ENCODE data around the gene FBXO27. TPM values are rescaled to one million over a fixed set of nuclear protein-coding genes. Genes with fewer than 3 reads are reported as not detected.

FBXO27 gene
- total and polyA plus RNA-seq, 12 donors, result 1.1 to 17.2 (median 2.8) TPM

GRCh38 chr19:39059302-39059701 lies 27.0 kb upstream of the FBXO27 start:
- no peak for DNase-seq
- H3K27ac ChIP-seq, result no peak overlapping the region
- intact Hi-C loops (cut with DNase I), result no loop called here
- no peak overlapping the region for H3K4me3 ChIP-seq
- TF ChIP-seq POLR2A (IDR thresholded peaks at IDR 0.05), result no peak
- no peak for TF ChIP-seq CTCF (IDR thresholded peaks at IDR 0.05)
- no peaks in the 10 kb centered on the region for H3K9me3 ChIP-seq (replicated peaks in 1 of 3)
- no peaks in the 10 kb centered on the region for H3K36me3 ChIP-seq (replicated peaks in 1 of 2)
- no peaks in the 10 kb centered on the region for H3K4me1 ChIP-seq (replicated peaks in 1 of 2)
- H3K27me3 ChIP-seq, result no peaks in the 10 kb centered on the region

GRCh38 chr19:39057615-39058014 lies 25.3 kb upstream of the FBXO27 start:
- no peaks in the 10 kb centered on the region for H3K9me3 ChIP-seq (replicated peaks in 1 of 3)
- TF ChIP-seq CTCF (IDR thresholded peaks at IDR 0.05) (no peak), POLR2A (IDR thresholded peaks at IDR 0.05) (no peak)
- no peaks in the 10 kb centered on the region for H3K27me3 ChIP-seq
- DNase-seq, result no peak
- intact Hi-C loops (cut with DNase I), result no loop called here
- WGBS, 4 donors, result 72 to 81% (median 76%) methylated on average over 3 of the region's 3 CpGs
- no peaks in the 10 kb centered on the region for H3K4me1 ChIP-seq (replicated peaks in 1 of 2)
- H3K36me3 ChIP-seq (replicated peaks in 1 of 2), result no peaks in the 10 kb centered on the region
- no peak overlapping the region for H3K27ac ChIP-seq
- no peak overlapping the region for H3K4me3 ChIP-seq

GRCh38 chr19:39054091-39054470 lies 21.7 kb upstream of the FBXO27 start:
- no peaks in the 10 kb centered on the region for H3K4me1 ChIP-seq (replicated peaks in 1 of 2)
- WGBS, 4 donors, result 86 to 97% (median 90%) methylated on average over 2 of the region's 2 CpGs
- H3K4me3 ChIP-seq, result no peak overlapping the region
- no peak overlapping the region for H3K27ac ChIP-seq
- H3K27me3 ChIP-seq, result no peaks in the 10 kb centered on the region
- no peaks in the 10 kb centered on the region for H3K36me3 ChIP-seq (replicated peaks in 1 of 2)
- intact Hi-C loops (cut with DNase I), result no loop called here
- no peak for DNase-seq
- TF ChIP-seq CTCF (IDR thresholded peaks at IDR 0.05) (no peak), POLR2A (IDR thresholded peaks at IDR 0.05) (no peak)
- no peaks in the 10 kb centered on the region for H3K9me3 ChIP-seq (replicated peaks in 1 of 3)

GRCh38 chr19:39053276-39054090 lies 21.1 kb upstream of the FBXO27 start:
- Histone ChIP-seq H3K36me3 (replicated peaks in 1 of 2) (no peaks in the 10 kb centered on the region), H3K9me3 (replicated peaks in 1 of 3) (no peaks in the 10 kb centered on the region), H3K4me3 (no peak overlapping the region), H3K27me3 (no peaks in the 10 kb centered on the region), H3K4me1 (replicated peaks in 1 of 2) (no peaks in the 10 kb centered on the region), H3K27ac (no peak overlapping the region)
- TF ChIP-seq CTCF (IDR thresholded peaks at IDR 0.05), result no peak
- TF ChIP-seq POLR2A (IDR thresholded peaks at IDR 0.05), result no peak
- intact Hi-C loops (cut with DNase I), result no loop called here
- 81 to 89% (median 86%) methylated on average over 12 to 18 of the region's 18 CpGs for WGBS, 4 donors
- no peak for DNase-seq

All from adrenal gland (tissue), 12 donors.